Left renal cortex interstitium (tissue), 4 donors: Measurements from ENCODE around the gene GPR180. TPM values are rescaled to one million over a fixed set of nuclear protein-coding genes. Genes with fewer than 3 reads are reported as not detected.

Experiments used
- DNase-seq, 4 donors: peaks; one replicate each; pipeline ENCODE4 v3.0.0-alpha.2; 2013; ENCODE audit warnings: low read depth in 4 of 4, low spot score in 2 of 4, missing footprints in 1 of 4
- polyA plus RNA-seq, 4 donors: library from polyadenylated mRNA; unstranded; fragments of 120-200 nt; gene quantifications; one replicate each; pipeline ENCODE4 v1.2.1, GENCODE V29; 2013; ENCODE audit not compliant: insufficient read length in 4 of 4

GPR180 gene
- polyA plus RNA-seq, result 1 to 10 TPM; 7.7 to 9.1 (median 8.3) TPM

DNA sequence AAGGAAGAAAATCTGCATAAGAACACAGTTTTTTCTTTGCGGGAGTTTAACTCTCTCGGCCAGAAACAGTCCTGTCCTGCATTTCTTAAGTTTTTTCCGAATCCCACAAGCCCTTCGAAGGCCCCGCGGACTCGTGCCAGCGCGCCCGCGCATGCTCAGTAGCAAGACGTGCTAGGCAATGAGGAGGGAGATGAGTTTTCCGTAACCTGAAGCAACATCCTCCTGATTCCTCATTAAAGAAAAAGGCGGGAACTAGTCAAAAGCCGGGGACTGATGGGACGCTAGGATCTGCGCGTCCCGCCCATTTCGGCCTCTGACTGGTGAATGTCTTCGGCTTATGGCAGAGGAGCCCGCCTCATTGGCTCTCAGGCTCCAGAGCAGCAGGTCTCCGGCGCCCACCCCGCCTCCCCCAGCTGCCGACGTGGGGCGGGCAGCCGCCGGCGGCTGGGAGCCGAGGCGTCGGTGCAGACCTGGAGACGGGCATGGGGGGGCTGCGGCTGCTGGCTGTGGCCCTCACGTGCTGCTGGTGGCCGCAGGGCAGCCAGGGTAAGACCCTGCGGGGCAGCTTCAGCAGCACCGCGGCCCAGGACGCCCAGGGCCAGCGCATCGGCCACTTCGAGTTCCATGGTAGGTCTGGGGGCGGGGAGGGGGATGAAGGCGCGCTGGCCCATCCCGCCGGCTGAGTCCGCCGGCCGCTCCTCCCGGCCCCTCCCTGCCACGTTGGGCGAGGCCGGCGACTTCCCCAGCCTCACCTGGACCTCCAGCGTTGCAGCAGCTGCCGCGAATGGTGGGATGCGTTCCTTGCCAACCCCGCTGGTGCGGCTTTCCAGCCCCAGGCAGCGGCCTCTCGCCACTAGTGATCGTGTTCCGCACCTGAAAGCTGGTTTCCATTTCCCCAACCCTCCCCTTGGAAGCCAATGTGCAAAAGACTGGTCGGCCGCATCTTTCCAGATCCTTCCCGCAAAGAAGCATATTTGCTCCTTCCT is at the start of gene GPR180:
GPR180 (plus strand) TSS at position 412 of the 986 bp plus-strand sequence; CDS start at position 483, 71 bp downstream.
- DNase-seq, result peak; percentile 88 to 98 (median 94)

DNA sequence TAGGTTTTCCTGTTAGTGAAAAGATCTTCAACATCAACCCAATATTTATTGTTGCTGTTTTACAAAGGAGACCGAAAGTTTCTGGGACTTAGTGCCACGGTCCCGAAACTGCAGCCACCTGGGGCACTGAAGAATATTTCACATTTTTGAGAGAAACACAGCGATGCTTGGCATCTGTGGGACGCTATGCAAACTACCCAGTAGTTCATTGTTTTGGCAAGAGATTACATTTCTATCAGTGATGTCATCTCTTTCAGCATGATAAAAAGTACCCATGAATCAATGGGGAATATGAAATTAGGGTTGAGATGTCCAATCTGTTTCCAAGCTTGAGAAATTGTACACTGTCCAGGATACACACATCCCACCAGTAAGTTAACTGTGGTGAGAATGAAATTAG is 49.6 kb upstream of the GPR180 start:
- no peak for DNase-seq

DNA sequence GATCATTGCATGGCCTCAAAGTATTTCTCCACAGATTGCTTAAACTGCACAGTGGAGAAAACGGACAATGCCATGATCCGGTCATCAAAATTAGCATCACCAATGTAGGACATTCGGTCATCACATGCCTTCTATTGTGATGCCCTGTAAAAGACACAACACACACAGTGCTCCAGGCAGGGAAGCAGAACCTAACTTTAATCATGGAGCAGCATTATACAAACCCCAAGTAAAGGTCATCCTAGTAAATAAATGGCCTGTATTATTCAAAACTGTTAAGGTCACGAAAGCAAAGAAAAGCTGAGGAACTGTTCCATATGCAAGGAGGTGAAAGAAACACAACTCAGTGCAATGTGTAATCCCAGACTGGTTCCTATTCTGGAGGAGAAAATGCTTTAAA is 47.9 kb upstream of the GPR180 start:
- no peak for DNase-seq

DNA sequence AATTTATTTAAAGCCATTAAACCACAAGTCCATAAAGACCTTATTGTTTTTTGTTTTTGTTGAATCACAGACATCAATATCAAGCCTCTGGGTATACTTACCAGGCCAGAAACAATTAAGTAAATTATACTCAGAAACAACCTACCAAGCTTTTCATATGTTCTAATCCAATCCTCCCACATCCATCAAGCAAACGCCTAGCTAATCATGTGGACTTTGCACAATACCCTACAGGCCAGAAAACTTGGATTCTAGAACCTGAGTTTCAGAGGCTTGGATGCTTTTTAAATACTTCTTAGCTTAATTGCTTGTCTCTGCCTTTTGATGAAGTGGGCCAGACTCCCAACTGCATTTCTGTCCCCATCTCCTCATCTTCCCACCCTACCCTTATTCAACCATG is 45.6 kb upstream of the GPR180 start:
- no peak for DNase-seq

DNA sequence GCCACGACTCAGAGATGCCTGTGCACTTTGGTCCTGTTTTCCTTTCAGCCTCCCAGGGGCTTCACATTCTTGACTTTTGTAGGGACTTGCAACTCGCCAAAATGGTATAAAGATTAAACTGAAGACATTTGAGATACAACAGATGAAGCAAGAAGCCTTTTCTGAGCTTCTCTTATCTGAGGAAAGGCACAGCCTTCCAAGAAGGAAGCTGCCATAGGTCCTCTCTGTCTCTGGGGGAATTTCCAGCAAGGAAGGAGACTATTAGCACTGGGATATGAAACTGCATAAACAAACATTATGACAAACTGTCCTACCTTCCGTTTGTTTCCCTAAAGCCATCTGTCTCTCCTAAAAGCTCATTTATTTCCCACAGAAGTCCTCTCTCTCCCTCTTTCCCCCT is 45.0 kb upstream of the GPR180 start:
- no peak for DNase-seq

DNA sequence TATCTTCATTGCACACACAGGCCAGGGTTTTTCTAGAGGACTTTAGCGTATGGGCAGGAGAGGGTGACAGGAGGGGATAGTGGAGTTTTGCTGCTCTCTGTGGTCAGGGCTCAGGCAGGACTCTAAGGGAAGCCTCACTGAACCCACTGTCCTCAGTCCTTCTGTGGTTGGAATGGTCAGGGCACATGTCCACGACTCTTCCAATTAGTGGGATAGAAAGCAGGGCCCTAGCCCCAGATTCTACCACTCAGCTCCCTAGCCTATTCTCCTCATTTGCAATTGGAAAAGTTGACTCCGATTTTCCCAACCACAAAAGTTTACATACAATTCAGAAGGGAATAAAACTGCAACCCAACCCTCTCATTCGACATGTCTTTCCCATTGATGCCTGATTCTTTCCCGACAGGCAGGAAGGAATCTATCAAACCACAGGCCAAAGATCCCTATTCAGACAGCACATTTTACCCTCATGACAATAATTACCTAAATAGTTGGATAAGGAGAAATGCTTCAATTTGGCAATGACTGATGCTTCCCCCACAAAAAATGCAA is 43.9 kb upstream of the GPR180 start:
- DNase-seq, result no peak

DNA sequence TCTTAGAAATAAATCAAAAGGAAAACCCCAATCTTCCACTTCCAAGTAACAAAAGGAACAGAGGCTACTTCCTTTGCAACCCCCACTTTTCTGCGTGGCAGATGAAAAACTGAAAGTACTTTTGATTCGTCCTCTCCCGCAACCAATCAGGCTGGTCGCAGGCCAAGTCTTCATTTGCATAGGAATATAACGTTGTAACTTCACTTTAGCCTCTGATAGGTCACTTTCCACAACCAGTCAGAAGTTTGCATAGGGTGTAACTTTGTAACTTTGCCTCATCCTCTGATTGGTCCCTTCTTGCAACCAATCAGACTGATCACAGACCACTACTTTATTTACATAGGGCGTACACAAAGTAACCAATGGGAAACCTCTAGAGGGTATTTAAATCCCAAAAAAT is 42.9 kb upstream of the GPR180 start:
- DNase-seq, result no peak

DNA sequence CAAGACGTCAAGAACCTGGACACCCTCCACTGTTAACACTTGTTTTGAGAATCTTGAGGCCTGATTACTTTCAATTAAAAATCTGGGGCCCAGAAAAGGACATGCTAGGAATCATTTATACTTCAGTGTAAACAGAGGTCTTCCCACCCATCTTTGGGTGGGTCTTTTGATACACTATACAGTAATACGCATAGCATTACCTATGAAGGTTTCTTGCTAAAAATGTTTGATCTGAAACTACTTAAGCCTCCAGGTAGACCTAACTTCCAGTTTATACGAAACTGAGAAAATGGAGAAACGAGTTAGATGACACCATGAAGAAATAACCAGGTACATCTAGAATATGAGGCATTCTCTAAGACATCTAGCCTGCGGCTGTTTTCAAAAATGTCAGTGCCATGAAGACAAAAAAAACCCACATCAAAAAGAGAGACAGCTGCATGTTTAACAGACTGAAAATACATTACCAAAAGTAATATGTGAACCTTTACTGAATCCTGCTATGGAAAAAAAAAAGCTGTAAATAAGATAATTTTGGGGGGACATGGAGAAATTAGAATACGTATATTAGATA is 42.3 kb upstream of the GPR180 start:
- DNase-seq, result no peak

DNA sequence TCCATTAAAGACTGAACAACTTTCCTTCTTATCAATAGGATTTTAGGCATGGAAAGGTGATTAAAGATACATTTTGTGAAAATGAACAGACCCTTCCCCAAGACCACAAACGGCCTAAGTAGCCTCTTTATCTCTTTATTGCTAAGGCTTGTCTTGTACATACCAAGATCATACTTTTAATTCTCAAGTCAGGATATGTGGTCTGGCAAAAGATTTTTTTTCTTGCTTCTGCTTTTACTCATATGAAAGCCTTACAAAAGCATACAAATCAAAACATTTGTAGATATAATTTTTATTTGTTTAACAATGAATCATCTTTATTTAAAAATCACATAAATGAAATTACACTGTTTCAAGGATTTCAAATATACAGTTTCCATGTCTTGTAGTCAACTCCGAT is 41.5 kb upstream of the GPR180 start:
- no peak for DNase-seq

DNA sequence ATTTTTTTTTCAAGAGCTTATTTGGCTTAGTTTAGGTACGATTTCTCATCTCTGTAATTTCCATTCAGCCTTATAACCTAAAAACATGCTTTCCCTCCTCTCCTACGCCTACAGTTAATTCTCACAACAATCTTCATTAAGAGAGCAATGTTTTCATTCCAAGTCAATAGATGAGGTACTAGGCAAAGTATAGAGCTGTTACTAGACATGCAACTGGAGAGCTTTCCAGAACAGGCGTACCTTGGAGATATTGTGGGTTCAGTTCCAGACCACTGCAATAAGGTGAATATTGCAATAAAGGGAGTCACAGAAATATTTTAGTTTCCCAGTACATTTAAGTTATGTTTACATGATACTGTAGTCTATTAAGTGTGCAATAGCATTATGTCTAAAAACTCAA is 40.5 kb upstream of the GPR180 start:
- no peak for DNase-seq

DNA sequence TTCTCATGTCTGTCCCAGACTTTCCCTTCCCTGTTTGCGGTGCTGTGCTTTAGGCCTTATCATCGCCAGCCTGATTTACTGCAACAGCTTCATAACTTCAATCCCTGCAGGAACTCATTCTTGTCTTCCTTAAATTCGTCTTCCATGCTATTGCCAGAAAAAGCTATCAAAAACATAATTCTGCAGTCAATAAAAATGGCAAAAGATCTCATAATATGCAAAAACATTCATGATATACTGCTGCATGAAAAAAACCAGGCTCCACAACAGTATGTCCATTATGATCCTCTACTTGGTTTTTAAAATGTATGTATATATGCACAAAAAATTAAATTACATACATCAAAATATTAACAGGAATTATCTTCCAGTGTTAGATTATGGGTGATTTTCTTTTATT is 34.1 kb upstream of the GPR180 start:
- no peak for DNase-seq

DNA sequence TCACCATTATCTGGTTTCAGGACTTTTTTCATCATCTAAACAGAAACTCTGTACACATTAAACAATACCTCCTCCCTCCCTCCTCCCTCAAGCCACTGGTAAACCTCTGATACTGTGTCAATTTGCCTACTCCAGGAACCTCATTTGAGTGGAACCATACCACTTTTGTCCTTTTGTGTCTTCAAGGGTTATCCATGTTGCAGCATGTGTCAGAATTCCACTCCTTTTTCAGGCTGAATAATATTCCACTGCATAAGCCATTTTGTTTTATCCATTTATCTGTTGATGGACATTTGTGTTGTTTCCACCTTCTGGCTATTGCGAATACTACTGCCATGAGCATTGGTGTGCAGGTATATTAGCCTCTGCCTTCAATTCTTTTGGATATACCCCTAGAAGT is 33.2 kb upstream of the GPR180 start:
- DNase-seq, result no peak

DNA sequence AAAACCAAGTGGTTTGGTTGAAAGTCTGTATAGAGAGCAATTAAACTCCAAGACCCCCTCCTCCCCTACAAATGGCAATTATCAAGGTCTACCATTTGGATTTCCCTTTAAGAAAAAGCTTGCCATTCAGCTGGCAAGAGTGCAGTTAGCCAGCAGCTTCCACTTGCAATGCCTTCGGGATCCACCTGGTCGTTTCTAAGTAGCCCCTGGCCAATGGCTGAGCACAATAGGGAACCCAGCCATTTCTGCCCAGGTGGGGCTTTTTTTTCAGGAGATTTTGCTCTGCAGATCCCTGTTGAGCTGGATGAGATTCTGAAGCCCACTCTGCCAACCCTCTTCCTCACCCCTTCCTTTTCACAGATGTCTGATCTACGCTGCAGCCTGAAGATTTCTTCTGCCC is 32.0 kb upstream of the GPR180 start:
- no peak for DNase-seq

DNA sequence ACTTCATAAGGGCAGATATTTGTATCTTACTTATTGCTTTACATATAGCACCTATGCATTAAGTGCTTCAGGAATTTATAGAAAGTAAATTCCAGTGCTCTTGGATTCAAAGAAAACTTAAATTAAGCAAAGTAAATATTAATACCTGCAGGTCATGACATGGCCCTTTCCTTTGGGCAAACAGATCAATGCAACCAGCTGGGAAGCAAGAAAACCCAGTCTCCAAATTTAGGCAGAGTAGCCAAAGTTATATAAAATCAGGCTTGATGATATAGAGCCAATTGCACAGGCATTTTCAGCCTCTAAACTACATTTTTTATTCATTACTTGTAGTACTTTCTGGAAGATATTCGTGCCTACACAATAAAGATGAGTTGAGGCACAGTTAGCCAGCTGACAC is 22.6 kb upstream of the GPR180 start:
- no peak for DNase-seq

DNA sequence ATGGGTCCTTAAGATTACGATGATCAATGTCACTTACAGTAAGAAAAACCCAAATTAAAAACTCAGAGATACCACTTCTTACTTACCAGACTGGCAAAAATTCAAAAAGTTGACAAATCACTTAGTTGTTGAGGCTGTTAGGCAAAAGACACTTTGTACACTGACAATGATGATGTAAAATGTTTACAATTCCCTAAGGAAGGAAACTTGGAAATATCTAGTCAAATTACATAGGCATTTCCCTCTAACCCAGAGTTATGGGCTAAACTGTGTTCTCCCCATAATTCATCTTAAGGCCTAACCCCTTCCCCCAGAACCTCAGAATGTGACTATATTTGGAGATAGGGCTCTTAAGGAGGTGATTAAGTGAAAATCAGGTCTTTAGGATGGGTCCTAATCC is 17.7 kb upstream of the GPR180 start:
- no peak for DNase-seq

DNA sequence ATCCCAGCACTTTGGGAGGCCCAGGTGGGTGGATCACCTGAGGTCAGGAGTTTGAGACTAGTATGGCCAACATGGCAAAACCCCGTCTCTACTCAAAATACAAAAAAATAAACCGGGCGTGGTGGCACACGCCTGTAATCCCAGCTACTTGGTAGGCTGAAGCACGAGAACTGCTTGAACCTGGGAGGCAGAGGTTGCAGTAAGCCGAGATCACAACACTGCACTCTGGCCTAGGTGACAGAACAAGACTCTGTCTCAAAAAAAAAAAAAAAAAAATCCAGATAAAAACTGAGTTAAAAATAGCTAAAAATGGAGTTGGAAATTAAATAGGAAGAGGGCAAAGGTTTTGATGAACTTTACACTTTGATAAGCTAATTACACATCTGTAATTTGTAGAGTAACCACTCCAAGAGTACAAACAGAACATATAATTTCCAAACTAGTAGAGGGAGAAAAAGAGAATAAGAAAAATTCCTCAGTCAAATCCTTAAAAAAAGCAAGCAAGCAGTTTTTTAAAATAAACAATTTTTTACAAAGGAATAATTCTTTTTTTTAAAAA is 16.0 kb upstream of the GPR180 start:
- DNase-seq, result no peak

DNA sequence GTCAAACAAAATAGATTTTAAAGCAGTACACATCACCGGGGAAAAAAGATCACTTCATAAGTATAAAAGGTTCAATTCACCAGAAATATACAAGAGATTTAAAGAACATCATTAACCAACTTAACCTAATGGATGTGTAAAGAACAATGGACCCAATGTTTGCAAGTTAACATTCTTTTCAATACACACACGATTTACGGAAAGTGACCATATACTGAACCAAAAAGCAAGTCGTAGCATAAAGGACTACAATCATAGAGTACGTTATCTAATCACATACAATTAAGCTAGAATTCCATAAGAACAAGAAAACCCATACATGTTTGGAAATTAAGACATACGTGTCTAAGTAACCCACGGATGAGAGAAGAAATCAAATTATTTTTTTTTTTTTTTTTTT is 15.3 kb upstream of the GPR180 start:
- no peak for DNase-seq

DNA sequence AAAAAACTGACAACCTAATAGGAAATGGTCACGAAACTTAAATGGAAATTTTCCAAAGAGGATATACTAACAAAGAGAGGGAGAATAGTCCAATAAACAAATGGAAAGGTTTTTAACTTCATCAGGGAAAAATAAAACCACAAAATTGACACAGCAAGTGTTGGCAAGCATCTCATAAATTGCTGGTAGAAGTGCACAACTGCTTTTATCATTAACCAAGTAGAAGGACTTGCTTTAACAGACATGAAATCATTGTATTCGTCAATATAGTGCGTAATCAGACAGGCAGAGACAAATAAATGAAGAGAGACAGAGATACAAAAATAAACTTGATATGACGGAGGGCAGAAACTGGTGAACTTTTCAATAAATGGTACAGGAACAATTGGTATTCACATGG is 13.1 kb upstream of the GPR180 start:
- DNase-seq, result no peak

DNA sequence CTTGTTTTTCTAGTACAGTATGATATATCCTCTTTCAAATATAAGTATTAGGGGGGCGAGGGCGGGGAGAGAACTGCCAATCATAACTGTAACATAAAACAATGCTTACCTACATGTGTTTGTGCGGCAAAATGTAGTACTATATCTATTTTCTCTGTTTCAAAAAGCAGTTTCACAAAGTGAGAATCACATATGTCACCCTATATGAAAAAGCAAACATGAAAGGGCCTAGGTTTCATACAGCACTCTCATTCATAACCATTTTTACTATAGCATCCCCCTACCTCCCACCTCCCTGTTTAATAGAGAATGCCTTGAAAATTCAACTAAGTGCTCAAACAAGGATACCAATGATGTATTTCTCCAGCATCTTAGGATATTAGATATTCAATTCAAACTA is 10.9 kb upstream of the GPR180 start:
- no peak for DNase-seq

DNA sequence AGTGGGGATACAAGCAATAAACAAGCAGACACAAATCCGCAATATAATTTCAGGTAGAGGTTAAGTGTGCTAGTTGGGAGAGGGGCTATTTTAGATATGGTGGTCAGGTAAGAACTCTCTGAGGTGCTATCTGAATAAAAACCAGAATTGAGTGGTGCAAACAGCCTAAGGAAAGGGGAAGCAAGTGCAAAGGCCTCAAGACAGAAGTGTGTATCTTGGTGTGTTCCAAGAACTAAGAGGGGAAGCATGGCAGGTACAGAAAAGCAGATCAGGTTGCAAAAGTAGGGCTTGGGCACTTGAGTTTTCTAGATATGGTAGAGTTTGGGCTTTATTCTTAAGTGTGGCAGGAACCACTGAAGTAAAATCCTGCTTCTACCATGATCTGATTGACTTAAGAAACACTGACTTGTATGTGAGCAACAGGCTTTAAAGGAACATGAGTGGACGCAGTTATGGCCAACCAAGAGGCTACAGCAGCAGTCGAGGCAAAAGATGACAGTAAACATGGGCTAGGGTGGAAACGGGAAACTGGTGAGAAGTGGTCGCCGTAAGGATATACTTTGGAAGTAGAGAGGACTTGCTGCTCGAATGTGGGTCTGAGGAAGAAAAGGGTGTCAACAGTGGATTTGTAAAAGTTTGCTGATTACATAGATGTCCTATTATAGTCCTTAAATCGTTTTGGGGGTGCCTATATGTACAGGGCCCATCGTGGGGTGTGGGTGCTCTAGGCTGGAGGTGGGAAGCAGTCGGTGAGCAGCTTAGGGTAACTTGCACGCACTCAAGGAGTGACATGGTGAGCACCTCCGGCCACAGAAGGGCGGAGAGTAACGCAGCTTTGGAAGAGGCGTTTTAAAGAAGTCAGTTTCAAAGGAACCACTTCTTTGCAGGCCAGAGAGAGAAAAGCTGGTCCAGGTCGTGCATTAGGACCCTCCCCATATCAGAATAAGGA is 6.4 kb upstream of the GPR180 start:
- peak in 2 of 4 donors; percentile 23 to 59 for DNase-seq
